Measurements from ENCODE around the gene ADAM33. TPM values are rescaled to one million over a fixed set of nuclear protein-coding genes. Genes with fewer than 3 reads are reported as not detected.

The ADAM33 gene
- total RNA-seq, 1 donor = 68.6 TPM

DNA sequence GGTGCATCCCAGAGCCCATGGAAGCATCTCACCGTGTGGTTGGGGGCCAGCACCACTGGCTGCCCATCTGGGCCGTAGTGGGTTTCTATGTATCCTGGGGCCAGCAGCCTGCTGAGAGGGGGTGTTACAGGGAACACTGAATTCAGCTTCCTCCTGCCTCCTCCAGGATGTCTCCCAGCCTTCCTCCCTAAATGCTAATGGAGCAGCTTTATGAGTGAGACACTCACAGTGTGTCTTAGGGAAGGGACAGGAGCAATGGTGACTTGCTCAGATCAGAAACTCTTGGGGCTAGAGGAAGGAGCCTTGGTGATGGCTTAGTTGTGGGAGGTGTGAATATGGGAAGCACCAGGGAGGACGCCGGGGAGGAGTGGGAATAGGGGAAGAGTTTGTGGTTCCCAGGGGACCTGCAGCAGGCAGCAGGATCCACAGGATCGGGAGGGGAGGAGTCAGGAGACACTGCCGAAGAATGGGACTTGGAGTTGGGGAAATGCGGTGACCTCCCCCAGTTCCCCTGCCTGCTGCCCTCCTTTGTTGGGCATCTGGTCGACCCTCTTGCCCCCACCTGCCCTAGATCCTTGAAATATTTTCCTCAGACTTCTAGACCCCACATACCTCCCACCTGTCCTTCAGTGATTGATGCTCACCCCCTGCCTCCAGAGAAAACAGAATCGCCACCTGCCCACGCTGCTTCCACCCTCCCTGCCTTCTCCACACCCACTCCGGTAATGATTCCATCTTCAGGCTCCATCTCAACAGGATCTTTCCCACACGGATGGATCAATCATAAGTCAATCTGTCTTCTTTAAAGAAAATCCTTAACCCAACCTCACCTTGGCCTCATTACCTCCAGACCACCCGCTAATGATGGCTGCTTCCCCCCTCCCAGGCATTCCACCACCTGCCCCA, 6.6 kb downstream of the ADAM33 start:
- no peak for DNase-seq (ENCODE audit: low read depth)
- TF ChIP-seq, protein P1, sequence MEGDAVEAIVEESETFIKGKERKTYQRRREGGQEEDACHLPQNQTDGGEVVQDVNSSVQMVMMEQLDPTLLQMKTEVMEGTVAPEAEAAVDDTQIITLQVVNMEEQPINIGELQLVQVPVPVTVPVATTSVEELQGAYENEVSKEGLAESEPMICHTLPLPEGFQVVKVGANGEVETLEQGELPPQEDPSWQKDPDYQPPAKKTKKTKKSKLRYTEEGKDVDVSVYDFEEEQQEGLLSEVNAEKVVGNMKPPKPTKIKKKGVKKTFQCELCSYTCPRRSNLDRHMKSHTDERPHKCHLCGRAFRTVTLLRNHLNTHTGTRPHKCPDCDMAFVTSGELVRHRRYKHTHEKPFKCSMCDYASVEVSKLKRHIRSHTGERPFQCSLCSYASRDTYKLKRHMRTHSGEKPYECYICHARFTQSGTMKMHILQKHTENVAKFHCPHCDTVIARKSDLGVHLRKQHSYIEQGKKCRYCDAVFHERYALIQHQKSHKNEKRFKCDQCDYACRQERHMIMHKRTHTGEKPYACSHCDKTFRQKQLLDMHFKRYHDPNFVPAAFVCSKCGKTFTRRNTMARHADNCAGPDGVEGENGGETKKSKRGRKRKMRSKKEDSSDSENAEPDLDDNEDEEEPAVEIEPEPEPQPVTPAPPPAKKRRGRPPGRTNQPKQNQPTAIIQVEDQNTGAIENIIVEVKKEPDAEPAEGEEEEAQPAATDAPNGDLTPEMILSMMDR (IDR thresholded peaks at IDR 0.05; ENCODE audit: insufficient read depth, low read length) = no peak
- H3K4me3 ChIP-seq (ENCODE audit: low read depth, low read length) = no peak overlapping the region

DNA sequence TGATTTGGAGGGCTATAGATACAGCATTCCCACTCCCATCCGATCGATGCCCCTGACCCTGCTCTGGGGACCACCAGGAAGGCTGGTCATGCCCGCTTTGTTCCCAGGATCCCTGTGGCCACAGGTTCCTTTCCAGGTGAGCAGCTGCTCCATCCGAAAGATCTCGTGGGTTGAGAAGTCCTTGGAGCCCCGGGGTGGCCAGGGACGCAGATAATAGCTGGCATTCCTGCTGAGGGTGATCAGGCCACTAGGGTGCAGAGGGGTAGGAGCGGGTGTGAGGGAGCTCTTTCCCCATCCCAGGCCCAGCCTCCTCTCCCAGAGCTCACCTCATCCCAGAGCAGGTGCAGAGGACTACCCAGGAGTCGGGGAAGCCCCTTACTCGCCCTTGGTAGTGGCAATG, 7.4 kb downstream of the ADAM33 start:
- TF ChIP-seq, protein P1 (IDR thresholded peaks at IDR 0.05; ENCODE audit: insufficient read depth, low read length) = no peak
- H3K4me3 ChIP-seq (ENCODE audit: low read depth, low read length) = no peak overlapping the region
- no peak for DNase-seq (ENCODE audit: low read depth)

DNA sequence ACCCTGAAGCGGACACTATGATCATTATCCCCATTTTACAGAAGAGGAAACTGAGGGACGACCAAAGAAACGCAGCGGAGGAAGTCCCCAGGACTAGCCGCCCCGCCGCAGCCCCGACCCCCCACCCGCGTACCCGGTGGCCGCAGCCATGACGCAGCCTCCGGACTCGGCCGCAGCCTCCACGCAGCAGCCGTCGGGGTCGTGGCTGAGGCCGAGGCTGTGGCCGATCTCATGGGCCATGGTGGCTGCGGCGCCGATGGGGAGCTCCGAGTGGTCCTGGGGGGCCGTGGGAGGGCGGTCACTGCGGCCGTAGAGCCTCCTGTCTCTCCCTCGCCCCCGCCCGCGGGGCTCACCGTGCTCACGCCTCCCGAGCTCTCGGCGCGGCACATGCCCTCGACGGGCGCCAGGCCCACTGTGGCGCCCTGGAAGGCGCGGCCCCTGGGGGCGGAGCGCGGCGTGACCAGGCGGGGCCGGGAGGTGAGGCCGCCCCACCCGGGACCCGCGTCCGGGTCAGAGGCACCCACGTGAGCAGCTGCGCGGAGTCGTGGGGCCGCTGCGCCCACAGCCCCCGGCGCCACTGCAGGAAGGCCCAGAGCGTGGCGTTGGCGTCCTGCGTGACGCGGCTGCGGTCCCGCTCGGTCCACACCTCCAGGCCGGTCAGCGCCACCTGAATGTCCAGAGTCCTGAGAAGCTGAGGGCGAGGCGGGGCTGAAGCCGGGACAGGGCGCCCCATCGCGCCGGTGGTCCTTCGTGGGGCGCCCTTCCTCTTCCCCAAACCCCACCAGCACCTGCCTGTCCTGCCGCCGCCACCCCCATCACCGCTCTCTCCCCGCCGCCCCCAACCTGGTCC, 8.4 kb downstream of the ADAM33 start:
- no peak overlapping the region for H3K4me3 ChIP-seq (ENCODE audit: low read depth, low read length)
- no peak for DNase-seq (ENCODE audit: low read depth)
- TF ChIP-seq, protein P1 (IDR thresholded peaks at IDR 0.05; ENCODE audit: insufficient read depth, low read length) = no peak

DNA sequence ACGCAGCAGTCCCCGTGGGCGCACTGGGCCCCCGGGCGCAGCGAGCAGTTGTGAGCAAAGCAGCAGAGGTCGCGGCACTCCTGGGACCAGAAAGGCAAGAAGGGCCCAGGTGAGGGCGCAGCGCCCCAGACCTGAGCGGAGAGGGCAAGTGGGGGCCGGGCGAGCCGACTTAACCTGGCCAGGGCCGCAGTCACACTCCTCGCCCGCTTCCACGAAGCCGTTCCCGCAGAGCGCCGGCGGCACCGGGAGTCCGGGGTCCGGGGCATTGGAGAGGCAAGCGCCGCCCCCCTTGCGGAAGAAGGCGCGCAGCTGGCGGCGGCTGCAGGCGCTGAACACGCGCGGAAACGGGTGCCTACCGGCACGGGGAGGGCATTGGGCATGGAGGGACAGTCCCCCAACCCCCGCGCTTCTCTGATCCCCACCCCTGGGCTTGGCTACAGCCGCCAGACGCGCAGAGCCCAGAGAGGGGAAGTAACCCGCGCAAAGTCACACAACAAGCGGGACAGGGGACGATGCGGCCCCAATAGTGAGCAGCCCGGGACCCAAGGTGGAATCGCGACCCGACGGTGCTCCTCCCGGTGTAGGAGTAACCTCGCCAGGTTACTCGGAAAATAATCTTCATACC, 9.2 kb downstream of the ADAM33 start:
- TF ChIP-seq, protein P1 (IDR thresholded peaks at IDR 0.05; ENCODE audit: insufficient read depth, low read length) = no peak
- DNase-seq (ENCODE audit: low read depth) = no peak
- no peak overlapping the region for H3K4me3 ChIP-seq (ENCODE audit: low read depth, low read length)

DNA sequence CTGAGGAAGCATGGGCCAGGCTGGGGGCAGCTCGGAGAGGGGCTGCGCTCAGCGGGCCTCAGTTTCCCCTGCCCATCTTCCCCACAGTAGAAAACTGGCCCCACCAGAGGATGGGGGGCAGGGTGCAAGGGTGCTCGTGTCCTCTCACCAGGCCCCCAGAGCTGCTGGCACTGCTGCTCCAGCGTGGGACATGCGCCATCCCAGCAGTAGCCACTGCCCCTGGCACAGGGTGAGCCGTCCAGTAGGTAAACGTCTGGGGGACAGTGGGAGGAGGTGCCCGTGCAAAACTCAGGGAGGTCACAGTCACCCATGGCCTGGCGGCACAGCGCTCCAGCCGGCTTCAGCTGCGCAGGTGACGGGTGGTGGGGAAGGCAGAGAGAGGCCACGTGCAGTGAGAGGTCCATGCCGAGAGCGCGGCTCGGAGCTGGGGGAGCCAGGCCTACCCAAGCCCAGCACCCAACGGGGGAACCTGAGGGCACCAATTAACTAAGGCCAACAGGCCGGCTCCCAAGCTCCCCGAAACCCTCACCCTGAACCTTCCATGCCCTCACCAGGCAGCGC, 9.7 kb downstream of the ADAM33 start:
- no peak for DNase-seq (ENCODE audit: low read depth)
- no peak overlapping the region for H3K4me3 ChIP-seq (ENCODE audit: low read depth, low read length)
- TF ChIP-seq, protein P1 (IDR thresholded peaks at IDR 0.05; ENCODE audit: insufficient read depth, low read length) = no peak

DNA sequence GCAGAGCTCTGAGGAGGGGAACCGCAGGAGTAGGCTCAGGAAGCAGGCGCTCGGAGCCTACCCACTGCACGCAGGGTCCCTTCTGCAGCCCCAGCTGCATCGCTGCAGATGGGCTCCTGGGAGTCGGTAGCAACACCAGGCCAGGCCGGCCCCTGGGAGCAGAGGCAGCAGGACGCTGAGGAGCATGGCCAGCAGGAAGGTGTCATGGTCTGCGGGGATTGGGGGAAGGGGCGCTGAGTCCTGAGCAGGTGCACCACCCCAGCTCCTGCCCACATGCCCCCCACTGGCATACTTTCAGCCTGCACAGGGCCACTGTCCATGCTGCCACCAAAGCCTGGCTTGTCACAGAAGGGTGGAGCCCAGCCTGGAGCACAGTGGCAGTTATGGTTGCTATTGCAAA, 10.9 kb downstream of the ADAM33 start:
- no peak for DNase-seq (ENCODE audit: low read depth)
- H3K4me3 ChIP-seq (ENCODE audit: low read depth, low read length) = no peak overlapping the region
- TF ChIP-seq, protein P1 (IDR thresholded peaks at IDR 0.05; ENCODE audit: insufficient read depth, low read length) = no peak

Measured in fibroblast of the aortic adventitia (primary cell).